IPS-NIHi7 (cell line): ENCODE data around the gene EXOC2.

Experiments used
- DNase-seq: peaks from one replicate; pipeline ENCODE4 v3.0.0; 2012; ENCODE audit warnings: mixed read lengths; ENCODE audit errors: extremely low spot score

The EXOC2 gene

GRCh38 chr6:692858-693722 lies at the start of gene EXOC2:
Gene EXOC2 (minus strand): TSS chr6:693139. CDS start chr6:637818, 55,321 bp downstream.
- DNase-seq, result peak; percentile 87

GRCh38 chr6:741410-742339 lies 48.7 kb upstream of the EXOC2 start:
- DNase-seq, result no peak

- DNase-seq, result no peak
Measured at GRCh38 chr6:736657-737446, 43.9 kb upstream of the EXOC2 start.

DNA sequence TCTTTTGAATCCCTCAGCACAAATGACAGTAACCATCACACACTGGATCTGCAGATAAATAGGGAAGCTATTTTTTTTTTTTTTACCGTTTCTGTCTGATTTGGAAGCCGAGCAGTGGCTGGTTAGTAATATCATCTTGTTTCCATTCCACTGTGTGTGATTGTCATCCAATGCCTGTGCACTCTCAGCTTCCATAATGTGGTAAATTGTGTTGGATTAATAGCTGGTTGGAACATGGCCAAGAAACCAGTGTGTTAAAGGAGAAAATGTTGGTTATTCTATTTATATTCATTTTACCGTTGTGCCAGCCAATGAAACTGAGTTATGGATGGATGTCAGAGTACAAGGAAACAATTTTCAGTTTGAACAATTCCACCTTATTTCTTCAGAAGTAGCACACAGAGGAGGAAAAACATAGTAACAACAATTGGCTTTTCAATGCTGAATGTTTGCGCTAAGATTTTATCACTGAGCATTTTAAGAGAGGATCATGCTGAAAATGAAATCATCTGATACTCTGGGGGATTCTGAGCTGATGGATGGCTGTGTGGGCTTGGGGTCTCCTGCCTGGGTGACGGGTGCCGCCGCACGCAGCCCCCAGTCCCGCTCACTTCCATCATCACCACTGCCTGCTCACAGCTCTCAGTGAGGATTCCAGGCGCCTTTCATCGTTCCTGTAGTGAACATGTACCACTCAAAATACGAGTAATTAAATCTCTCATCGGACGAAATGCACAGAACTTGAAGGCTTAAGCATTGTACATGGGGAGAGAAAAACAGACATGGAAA lies 40.7 kb upstream of the EXOC2 start:
- DNase-seq, result no peak

DNA sequence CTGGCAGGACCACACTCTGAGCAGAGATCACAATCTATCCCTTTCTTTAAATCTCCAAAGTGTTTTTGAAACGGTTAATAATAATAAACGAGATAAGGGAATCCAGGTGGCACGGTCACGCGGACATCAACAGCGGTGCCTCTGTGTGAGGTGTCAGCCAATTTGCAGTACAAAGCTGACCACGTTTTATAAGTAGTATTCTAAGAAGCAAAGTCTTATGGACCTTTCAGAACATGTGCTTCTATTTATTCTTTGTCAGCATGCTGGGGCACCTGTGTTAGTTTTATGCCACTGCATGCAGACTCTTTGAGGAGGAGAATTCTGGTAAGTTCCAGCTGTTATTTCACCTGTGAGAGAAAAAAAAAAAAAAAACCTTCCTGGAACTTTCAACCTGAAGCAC lies 39.0 kb upstream of the EXOC2 start:
- no peak for DNase-seq

GRCh38 chr6:729606-730320 lies 36.8 kb upstream of the EXOC2 start:
- no peak for DNase-seq

GRCh38 chr6:727856-728255 lies 34.9 kb upstream of the EXOC2 start:
- no peak for DNase-seq

DNA sequence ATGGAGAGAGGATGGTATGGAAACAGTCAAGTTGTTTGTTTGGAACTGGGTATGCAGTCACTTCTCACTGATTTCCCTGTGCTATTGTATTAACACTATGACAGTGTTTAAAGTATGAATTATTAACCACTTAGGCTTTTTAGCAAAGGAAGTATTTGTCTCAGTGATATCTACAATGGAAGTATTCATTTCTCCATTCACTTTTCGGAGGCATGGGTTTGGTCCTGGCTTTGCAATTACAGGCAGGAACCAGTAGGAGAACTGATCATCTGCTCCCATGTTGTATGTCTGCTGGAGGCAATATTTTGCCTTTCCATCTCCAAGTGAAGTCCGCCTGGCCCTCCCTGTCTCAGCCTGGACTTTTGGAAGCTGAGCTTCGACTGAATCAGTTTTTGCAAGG lies 30.6 kb upstream of the EXOC2 start:
- DNase-seq, result peak; percentile 28

GRCh38 chr6:722608-723007 lies 29.7 kb upstream of the EXOC2 start:
- DNase-seq, result no peak

DNA sequence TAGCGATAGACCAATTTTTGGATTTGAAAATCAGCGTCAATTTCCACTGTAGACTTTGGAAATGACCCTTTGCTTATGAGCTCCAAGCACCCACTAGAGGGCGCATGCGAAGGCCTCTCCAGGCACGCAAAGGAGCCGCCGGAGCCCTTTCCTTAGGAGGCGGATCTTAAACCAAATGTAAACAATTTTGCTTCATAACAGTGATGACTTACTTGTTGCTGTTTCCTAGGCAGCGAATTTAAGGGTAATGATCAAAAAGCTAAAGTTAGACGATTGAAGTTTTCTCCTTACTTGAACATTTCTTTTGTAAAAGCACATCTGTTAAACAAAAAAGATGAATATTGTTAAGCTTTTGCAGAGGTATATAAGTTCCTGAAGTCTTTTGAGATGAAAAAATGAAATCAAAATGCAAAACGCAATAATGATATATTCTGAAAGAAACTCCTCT lies 29.2 kb upstream of the EXOC2 start:
- peak; percentile 84 for DNase-seq

DNA sequence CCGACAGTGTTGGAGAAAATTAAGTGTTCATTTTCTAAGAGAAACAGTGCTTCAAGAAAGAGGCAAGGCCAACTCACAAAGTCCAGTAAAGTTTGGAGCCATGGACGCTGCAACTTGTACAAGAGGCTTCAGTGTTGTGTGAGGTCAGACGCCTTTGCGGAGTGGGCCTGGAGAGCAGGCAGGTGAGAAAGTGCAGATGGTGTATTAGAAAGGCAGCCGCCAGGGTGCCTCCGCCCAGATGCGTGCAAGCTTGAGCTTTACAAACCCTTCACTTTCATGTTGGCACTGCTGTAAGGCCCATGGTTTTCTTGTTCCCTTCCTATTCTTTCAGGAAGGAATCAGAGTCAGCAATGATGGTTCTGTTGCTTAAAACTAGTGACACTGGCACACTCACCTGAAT lies 25.4 kb upstream of the EXOC2 start:
- no peak for DNase-seq

DNA sequence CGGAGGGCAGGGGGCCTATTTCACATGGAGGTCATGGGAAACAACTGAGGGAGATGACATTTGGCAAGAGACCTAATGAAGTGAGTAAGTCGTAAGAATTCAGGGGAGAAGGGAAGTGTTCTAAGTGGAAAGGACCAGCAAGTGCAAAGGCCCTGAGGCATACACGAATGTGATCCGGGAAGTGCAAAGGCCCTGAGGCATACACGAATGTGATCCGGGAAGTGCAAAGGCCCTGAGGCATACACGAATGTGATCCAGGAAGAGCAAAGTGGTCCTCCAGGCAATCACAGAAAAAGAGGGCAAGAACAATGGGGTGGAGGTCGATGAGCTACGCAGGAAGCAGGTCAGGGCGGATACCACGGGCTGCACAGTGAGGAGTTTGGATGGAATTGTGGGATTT lies 24.2 kb upstream of the EXOC2 start:
- DNase-seq, result no peak

- DNase-seq, result no peak
Measured at GRCh38 chr6:715709-716491, 23.0 kb upstream of the EXOC2 start.

GRCh38 chr6:714100-714499 lies 21.2 kb upstream of the EXOC2 start:
- no peak for DNase-seq

DNA sequence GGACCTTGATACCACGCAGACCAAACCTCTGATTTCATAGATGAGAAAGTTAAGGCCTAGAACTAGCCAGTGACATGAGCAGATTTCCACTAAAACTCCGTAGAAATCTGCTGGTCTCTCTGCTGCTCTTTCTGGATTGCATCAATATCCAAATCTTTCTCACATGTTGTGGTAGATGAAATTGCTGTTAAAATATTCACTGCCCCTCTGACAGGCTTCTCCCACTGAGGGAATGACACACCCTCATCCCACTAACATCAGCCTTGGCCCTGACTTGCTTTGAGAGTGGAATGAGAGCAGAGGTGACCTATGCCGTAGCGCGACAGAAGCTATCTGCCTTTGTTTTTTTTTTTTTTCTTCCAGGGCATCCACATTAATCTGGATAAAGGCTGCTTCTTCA lies 20.4 kb upstream of the EXOC2 start:
- DNase-seq, result no peak

DNA sequence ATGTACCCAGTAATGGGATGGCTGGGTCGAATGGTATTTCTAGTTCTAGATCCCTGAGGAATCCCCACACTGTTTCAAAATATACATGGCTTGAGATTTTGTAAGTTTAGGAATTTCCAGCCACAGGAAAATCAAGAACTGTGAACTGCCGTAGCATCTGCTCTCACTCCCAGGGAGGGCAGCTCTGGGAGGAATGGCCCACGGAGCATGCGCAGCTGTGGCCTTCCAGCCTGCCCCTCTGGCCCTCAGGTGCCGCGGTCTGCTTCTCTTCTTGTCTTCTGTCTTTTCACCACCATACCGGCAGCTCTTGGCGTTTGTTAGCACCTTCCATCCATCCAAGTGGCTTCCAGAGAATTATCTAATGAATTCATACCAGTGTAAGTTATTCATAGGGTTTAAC lies 19.9 kb upstream of the EXOC2 start:
- no peak for DNase-seq

GRCh38 chr6:711925-712324 lies 19.0 kb upstream of the EXOC2 start:
- DNase-seq, result no peak

DNA sequence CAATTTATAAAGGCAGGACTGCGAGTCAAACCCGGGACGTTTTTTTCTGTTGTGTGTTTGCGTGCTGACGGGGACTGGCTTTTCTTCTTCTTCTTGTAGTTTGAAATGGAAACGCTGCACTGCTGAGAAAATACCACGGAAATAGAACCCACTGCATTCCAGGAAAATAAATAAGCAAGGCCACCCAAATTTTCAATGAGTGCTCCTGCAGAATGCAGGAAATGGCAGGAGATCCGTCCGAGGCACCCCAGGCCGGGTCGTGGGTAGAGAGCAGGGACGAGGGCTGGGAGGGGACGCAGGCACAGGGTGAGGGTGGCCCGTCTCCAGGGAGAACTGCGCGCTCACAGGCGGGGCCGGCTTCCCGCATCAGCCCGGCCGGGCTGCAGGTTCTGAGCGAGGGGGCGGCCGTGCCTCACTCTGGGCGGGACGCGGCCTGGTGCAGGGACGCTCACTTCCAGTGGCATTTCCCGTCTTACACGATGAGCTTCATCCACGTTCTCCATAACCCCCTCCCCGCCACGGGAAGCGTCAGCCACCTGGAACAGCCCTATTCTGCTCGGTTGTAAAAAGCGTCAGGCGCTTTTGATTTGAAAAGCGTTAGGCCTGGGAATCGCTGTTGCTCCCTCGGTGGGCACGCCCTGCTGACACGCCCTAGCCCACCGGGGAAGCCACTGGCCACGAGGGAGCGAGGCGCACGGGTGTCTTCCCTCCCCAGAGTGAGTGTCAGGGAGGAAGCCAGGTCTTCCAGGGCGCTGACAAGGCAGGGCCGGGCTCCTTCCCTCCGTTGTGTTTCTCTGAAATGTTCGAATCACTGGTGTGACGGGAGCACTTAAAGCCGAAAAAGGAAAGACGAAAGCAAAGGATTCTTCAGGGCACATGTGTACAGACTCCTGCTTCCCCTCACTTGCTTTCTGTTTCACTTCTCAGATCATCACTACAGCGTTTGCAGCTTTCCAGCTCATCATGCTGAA lies 17.9 kb upstream of the EXOC2 start:
- DNase-seq, result peak; percentile 69
